Measurements from ENCODE around the gene GPR61.

Gene GPR61

DNA sequence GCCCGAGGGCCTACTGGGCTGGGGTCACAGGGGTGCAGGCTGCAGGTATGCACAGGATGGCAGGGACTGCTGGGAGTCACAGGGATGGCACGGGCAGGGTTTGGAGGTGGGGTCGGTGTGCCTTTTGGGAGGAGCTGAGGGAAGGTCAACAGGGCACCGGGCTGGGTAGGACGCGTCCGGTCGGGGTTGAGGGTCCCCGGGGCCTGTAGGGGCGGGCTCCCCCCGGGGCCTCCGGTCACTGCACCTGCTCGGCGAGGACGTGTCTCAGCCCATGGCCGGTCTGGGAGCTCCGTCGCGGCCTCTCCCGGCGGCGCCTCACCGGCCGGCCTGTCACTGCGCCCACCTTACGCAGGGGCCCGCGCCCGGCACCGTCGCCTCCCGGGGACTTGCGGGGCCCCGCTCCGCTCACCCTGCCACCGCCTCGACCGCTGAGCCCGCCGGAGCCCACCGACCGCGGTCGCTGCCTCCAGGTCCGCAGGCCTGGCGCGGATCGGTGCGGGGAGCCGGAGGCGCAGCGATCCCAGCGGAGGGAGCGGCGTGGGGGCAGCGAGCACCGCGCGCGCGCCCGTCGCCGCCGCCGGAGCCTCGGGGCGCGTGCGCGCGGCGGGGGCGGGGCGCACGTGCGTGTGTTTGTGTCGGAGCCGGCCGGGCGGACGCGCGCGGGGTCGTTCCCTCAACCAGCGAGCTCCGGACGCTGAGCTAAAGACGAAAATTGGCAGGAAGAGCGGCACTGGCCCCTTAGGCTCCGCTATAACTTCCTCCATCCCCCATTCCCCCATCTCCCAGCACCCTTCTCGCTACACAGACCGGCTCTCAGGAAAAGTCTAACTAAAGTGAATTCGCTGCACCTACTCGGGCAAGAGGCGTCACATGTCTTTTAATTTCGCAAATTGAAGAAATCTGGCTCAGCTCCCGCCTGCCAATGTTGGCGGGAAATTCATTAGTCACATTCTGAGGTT, 30.2 kb upstream of the GPR61 start, which contains the start of gene AMIGO1:
AMIGO1 (minus strand) TSS at position 552 of the 959 bp plus-strand sequence. CDS start 815 bp downstream, outside the sequence.
- no peak for DNase-seq (ENCODE audit: low read depth in 2 of 2)

DNA sequence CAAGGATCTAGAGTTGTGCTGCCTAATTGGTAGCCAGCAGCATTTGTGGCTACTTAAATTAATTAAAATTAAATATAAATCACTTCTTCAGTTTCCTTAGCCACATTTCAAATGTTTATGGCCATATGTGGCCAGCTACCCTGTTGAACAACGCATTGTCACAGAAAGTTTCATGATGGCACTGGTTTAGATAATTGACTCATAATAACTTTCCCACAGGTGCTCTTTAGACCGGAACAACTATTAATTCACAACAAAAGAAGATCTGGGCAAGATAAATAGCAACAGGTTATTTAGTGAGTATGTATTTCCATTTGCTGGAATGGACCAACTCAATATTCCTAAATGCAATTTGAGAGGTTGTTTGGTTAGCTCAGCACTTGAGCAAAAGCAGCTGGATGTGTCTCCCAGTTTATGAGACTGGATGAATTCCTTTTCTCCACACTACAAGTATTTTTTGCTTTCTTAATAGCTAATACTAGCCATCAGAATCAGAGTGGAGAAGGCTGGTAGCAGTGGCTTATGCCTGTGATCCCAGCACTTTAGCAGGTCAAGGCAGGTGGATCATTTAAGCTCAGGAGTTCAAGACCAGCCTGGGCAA, 26.5 kb upstream of the GPR61 start:
- no peak for DNase-seq (ENCODE audit: low read depth in 2 of 2)

DNA sequence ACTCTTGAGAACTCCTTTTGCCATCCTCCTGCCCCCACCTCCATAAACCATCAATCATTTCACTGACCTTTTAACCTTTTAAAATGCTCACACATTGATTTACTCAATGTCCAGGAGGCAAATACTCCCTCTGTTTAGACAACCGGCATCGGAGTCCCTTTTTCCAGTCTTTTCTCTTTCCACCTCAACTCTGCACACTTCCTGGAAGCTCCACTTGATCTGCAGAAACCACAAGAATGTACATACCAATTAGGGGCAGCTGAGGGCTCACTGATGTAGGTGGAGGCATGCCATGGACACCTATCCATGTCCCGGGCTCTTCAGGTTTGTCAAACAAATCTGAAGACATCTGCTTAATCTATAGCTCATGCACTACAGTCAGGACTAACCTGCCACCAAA, 24.8 kb upstream of the GPR61 start:
- no peak for DNase-seq (ENCODE audit: low read depth in 2 of 2)

DNA sequence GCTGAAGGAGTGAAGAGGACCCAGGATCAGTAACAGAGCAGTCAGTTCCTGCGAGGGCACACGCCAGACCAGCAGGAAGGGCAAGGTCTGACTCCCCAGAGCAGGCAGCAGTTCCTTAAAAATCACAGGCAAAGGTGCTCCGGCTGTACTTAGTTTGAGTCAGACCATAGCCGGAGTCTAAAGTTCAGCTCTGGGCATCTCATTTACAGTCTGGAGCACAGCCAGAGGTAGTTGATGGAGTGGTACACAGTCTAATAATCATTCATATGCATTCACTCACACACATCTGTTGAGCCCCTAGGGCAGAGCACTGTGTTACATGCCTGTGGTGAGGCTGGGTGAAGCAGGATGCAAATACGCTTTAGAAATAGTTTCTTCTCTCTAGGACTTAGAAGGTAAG, 22.8 kb upstream of the GPR61 start:
- DNase-seq (ENCODE audit: low read depth in 2 of 2): no peak

DNA sequence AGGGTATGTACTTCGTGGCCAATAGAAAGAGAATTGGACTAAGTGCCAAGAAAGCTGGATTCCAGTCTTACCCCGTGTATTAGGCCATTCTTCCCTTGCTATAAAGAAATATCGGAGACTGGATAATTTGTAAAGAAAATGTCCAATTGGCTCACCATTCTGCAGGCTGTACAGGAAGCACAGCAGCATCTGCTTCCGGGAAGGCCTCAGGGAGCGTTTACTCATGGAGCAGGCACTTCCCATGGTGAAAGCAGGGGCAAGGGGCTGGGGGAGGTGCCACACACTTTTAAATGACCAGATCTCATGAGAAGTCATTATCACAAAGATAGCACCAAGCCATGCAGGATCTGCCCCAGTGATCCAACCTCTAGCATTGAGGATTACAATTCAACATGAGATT, 22.3 kb upstream of the GPR61 start:
- DNase-seq (ENCODE audit: low read depth in 2 of 2): no peak

DNA sequence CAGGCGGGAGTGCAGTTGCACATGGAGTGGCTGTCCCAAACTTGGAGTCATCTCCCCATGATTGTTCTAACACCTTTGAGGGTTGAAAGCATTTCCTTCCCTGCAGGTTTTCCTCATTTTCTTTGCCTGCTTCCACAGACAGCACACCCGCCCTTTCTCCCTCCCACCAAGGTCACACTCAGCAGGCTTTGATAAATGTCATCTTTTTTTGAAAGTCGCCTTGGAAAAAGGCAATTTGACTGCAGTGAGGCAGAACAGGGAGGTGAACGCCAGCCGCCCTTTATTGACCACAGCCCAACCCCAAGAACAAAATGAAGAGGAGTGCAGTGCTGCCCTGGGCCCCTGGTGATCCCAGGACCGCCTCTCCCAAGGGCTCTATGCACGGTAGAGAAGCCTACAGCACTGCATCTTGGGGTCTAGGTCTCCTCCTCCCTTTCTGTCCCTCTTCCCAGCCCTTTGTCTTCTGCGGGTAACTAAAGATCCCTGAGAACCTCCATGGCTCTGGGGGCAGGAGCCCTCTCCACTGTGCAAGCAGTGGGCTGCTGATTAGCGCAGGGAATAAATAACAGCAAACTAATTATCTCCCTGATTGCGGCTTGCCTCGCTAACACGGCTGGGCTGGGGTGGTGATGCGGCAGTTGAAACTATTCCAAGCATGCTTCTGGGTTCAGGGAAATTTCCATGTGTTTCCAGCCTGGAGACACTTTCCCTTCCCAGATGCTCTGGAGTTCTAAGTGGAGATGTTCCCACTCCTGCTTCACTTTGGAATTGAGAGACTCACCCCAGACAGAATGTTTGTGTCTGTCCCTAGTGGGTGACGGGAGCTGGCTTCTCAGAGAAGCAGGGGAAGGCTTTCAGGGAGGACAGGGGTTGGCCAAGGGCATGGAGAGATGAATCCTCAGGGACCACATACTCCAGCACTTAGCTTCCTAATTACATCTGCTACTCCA, 18.4 kb upstream of the GPR61 start:
- no peak for DNase-seq (ENCODE audit: low read depth in 2 of 2)

DNA sequence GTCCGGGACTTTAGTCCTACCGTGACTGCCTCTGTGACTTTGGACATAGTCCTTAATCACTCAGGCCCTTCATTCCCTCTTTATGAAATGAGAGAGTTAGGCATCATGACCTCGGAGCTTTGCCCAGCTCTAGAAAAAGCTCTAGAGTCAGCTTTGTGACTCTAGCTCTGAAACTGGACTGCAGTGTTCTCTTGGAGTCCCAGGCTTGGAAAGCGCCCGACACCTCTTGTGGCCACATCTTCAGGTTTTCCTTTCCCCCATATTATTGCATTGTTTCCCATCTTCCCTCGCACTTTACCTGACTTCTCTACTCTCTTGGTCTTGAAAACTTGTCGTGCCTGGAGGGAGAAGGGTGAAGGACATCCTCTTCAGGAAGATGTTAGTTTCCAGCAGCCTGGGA, 17.6 kb upstream of the GPR61 start:
- DNase-seq (ENCODE audit: low read depth in 2 of 2): no peak

DNA sequence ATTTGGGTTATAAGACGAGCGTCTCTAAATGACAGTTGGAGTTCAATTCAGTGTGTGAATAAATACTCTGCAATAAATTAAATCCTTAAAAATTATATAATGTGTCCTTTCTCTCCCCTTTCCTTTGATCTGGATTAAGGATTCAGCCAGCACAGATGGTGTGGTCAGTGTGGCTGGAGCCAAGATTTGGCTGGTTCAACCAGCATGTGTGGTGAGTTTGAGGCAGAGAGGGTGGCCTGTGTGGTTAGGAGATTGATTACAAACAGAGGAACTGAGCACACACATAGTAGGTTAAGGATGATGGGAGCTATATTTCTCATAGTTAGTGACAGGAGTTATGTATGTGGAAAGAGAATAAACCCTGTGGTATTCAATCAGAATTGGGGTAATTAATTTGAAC, 16.0 kb upstream of the GPR61 start:
- no peak for DNase-seq (ENCODE audit: low read depth in 2 of 2)

DNA sequence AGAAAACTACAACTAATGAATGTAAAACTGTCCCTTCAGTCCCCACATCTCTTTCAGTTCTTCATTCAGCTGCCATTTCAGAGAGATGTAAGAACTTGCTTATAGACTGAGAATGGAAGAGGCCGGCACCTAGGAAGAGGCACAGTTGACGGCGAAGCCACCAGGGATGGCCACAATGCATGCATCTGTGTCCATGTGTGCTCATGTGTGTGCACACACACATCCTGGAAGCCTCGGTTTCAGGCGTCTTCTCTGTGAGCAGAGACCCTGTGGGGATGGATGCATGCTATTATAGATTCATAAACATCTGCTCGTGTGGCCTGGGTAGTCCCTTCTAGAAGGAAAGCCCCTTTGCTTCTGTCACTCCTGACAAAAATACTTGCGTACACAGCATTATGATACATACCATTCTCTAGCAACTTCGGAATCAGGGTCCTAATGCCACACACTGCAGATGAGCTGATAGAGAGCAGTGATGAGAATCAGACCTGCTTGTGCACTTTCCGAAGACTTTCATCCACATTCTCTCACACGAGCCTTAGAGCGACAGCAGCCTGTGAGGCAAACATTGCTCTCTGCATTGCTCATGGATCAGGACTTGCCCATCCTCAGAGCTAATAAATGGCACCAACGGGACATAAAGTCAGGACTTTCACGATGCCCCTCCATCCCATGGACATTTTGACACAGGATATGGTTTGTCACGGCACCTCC, 12.4 kb upstream of the GPR61 start:
- no peak for DNase-seq (ENCODE audit: low read depth in 2 of 2)

DNA sequence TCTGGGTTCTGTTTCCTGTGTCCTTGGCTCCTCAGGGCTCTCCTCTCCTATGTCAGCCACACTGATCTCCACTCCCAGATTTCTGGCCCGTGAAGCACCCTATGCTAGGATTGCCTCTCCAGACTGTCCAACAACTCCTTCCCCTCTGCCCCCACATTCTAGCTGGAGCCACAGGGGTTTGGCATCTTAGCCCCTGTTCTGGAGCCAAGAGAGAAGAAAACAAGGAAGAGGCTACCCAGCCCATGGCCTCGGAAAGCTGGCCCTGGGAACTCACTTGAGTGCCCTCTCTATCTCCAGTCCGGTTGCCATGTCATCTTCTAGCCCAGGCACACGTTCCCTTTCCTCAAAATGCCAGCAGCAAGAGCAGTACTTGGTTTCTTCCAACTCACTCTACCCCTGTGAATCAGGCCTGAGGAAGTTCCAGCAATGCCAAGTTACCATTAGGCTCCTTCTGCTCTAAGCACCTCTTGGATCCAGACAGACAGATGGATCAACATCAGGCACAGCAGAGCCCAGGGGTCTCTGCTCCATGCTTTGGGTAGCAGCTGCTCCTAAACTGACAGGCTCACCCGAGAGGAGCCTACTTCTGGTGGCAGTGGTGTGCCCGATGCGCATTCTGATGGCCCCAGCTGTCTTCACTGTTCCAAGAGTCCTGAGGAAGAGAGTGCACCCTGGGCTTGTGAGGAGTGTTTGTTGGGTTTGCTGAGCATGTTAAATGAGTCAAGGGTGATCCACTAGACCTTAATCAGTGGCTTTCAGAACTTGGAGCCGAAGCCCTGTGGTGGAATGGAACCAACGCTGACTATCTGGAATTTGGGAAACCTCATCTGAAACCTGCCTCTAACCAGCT, 11.6 kb upstream of the GPR61 start:
- DNase-seq (ENCODE audit: low read depth in 2 of 2): no peak

DNA sequence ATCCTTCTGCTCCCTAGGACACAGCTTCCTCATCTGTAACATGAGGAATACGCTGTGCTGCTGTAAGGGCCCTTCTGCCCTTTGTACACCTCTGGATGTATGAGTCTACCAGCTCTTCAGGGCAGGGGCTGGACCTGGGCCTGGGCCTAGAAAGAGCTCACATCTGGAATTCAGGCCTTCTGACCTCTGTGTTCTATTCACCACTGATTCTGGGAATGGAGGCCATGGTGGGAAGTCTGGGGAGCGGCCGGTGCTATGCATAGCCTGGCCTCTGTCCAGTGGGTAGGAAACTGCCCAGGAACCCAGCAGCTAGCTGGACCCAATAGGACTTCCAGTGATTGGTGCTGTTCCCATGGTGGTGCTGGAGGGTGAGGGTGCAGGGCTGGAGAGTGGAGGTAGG, 11.0 kb upstream of the GPR61 start:
- no peak for DNase-seq (ENCODE audit: low read depth in 2 of 2)

DNA sequence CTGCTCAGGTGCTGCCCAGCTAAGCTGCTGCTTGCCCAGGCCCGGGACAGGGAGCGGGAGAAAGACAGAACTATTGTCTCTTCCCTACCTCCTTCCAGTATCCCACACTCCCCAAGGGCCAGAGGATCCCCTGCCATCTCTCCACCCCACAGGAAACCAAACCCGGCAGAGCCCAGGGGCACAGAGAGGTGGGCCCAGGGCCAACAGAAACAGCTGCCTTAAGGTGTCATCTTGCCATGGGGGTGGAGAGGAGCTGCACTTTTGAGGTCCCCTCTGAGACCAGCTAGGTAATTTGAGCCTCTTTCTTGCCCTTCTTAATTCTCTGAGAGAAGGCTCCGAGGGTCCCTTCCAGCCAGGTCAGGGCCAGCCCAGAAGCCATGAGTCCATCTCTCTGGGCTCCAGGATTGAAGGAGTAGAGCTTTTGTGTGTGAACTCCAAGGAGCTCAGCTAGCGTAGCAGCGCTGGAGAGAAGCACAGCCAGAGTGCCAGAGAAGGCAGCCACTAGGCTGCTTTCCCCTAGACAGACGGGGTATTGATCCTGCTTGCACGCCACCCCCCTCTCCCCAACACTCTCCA, 9.7 kb upstream of the GPR61 start:
- no peak for DNase-seq (ENCODE audit: low read depth in 2 of 2)

DNA sequence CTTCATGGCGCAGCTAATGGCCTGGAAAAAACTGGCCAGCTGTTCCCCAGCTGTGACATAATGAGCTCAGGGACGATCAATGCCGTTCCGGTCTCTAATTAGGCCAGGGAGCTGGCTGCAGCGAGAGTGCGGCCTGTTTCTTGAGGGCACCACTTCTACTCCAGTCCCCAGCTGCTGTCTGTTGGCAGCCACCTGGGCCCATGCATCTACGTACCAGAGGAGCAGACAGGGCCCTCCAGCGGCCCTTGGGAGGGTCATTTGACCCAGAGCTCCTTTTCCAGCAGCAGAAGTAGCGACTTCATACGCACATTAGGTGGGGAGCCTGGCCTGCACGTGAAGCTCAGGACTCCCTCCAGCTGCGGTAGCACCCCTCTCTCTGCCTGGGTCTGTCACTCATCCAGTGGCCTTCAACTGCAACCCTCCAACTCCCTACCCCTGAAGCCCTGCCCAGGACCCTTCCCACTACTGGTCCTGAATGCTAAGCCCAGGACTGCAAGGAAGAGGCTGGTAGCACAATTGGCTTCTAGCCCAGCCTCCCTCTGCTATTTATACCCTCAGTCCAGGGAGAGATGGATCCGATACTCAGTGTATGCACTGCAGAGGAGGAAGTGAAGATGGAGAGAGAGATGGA, 9.1 kb upstream of the GPR61 start:
- DNase-seq (ENCODE audit: low read depth in 2 of 2): no peak

DNA sequence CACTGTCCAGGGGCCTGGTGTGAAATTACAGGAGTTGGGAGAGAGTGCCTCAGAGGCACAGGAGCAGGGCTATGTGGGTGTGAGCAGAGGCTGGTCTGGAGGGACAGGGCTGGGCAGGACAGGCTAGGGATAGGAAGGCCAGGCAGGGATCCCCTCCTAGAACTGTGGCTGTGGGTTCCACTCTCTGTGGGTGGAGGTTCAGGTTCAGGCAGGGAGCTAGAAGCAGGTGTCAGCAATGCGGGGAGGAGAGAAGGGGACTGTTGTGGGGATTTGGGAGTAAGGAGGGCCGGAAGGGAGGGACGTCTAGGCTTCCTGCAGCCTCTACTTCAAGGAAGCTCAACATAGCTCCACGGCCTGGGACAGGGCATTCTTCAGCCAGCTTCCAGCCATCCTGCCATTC, 8.3 kb upstream of the GPR61 start:
- no peak for DNase-seq (ENCODE audit: low read depth in 2 of 2)

DNA sequence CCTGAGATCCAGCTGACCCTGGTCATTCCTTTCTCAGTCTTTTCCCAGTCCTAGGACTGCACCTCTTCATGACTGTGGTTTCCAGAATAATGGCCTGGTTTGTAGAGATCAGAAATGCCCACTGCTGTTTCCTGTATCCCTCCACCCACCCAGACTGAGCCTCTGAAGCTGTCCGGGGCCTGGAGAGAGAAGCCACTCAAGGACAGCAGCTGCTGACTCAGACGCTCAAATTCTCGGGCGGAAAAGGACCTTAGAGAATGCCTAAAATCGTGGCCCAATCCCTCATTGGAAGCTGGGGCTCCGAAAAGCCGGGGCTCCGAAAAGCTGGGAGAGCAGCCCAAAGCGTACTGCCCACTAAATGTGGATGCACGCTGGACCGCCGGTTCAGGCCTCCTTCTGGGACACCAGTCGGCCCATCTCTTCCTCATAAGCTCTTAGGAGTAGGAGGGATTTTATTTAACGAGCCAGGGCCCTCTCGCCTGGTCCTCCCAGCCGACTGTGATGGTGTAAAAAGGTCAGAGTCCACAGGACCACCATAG, 7.8 kb upstream of the GPR61 start:
- DNase-seq (ENCODE audit: low read depth in 2 of 2): no peak

DNA sequence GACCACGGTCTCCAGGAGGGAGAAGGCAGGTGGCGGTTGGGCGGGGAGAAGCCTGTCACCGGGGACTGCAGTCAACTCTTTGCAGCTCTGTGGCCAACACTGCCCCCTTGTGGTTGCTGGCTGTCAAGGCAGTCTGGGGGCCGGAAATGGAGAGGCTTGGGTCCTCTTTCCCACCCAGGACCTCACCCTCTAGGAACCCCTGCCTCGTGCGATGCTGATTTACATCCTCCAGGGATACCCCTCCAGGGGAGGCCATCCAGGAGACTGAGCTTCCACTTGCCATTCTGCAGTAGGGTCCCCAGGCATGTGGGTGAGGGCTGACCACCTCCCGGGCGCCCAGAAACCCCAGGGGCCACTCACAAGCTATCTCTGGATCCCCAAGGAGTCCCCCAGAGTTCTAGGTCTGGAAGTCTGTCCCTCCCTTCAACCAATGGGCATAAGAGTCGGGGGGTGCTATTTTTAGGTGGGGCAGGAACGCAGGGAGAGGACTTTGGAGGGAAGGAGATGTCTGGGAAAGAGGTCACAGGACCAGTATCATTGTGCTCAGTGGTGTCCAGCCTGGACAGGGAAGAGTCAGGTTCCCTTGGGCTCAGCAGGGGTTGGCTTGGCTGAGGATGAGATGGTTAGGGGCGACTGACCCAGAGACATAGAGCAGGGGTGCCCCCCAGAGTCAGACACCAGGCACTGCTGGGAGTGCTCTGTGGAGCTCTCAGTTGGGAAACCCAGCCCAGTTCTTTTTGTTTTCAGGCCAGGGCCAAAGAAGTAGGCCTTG, 7.1 kb upstream of the GPR61 start:
- peak; percentile 21 to 23 for DNase-seq (ENCODE audit: low read depth in 2 of 2)

DNA sequence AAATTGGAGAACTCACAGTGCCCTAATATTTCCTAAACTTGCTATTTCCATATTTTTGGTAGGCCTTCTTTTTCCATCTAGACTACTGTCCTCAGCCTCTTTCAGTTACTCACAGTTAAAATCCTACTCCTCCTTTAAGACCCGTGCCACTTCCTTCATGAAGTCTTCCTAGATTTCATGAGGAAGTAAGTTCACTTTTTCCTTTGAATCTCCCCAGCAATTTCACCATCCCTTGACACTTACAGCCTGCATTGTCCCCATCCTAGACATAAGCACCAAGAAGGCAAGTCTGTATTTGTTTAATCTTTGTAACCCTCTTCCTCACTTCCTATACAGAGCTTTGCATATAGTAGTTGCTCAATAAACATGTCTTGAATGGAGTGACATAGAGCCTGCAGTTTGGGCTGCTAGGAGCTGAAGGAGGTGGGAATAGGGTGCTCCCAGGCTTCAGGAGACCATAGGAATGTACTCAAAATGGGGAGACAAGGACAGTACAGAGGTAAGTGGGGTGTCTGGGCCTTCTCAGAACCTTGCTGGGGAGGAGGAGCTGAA, 5.3 kb upstream of the GPR61 start:
- no peak for DNase-seq (ENCODE audit: low read depth in 2 of 2)

DNA sequence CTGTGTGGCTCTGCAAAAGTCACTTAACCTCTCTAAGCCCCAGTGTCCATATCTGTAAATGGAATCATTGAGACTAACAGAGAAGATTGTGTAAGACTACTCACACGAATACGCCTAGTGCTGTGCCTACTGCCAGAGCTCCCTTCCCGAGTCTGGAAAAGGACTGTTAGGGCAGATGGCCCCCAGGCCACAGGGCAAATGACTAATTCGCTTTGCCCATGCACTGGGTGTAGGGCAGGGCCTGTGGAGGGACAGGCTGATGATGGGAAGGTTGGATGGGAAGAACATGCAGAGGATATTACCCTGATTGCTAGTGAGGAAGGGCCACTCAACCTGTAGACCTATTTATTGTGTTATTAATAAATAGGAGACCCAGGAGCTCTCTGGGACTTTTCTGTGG, 4.2 kb upstream of the GPR61 start:
- DNase-seq (ENCODE audit: low read depth in 2 of 2): no peak

Data from fibroblast of skin of left biceps (primary cell).